C4-2B (cell line): ENCODE data around the gene KLHL8.

Experiments
- CTCF ChIP-seq: fragments of 450-650 bp; conservative IDR thresholded peaks from 2 replicates; pipeline ENCODE4 v1.5.1; 2017; ENCODE audit warnings: mild to moderate bottlenecking
- ZFX ChIP-seq: fragments of 450-650 bp; IDR thresholded peaks from 2 replicates; pipeline ENCODE4 v1.6.1; 2017

- no peak for TF ChIP-seq CTCF
- TF ChIP-seq ZFX, result no peak
These were observed 20.9 kb upstream of the KLHL8 start for GRCh38 chr4:87241336-87241735.
